Measurements from ENCODE around the gene CCDC60.

CCDC60 gene

GRCh38 chr12:119565404-119565803 lies 230.9 kb downstream of the CCDC60 start:
- Mint-ChIP-seq H3K27ac (no peak overlapping the region), H3K27me3 (peaks cover 23 to 32% of the 10 kb centered on the region in 2 donors), H3K4me3 (no peak overlapping the region), H3K4me1 (ENCODE audit: low read depth in 2 of 2) (no peaks in the 10 kb centered on the region), H3K36me3 (ENCODE audit: insufficient read depth) (no peaks in the 10 kb centered on the region), H3K9me3 (no peaks in the 10 kb centered on the region)
- no peak for ATAC-seq (replicated peaks)
- no peak for DNase-seq

GRCh38 chr12:119570771-119571170 lies 236.2 kb downstream of the CCDC60 start:
- Mint-ChIP-seq H3K9me3 (no peaks in the 10 kb centered on the region), H3K4me3 (no peak overlapping the region), H3K27me3 (peaks cover 27 to 40% of the 10 kb centered on the region in 2 donors), H3K4me1 (ENCODE audit: low read depth in 2 of 2) (no peaks in the 10 kb centered on the region), H3K27ac (no peak overlapping the region), H3K36me3 (ENCODE audit: insufficient read depth) (no peaks in the 10 kb centered on the region)
- ATAC-seq (replicated peaks), result no peak
- DNase-seq, result no peak

- Mint-ChIP-seq H3K4me1 (ENCODE audit: low read depth in 2 of 2) (no peaks in the 10 kb centered on the region), H3K27ac (no peak overlapping the region), H3K36me3 (ENCODE audit: insufficient read depth) (no peaks in the 10 kb centered on the region), H3K27me3 (peaks cover 35 to 49% of the 10 kb centered on the region in 2 donors), H3K4me3 (no peak overlapping the region), H3K9me3 (no peaks in the 10 kb centered on the region)
- ATAC-seq (replicated peaks) (no peak), DNase-seq (no peak)
These were observed 238.6 kb downstream of the CCDC60 start for GRCh38 chr12:119573086-119573485.

- Mint-ChIP-seq H3K27ac (no peak overlapping the region), H3K36me3 (ENCODE audit: insufficient read depth) (no peaks in the 10 kb centered on the region), H3K27me3 (peaks cover 37 to 53% of the 10 kb centered on the region in 2 donors), H3K9me3 (no peaks in the 10 kb centered on the region), H3K4me1 (ENCODE audit: low read depth in 2 of 2) (no peaks in the 10 kb centered on the region), H3K4me3 (no peak overlapping the region)
- ATAC-seq (replicated peaks) (no peak), DNase-seq (no peak)
These were observed 239.7 kb downstream of the CCDC60 start for GRCh38 chr12:119574255-119574654.

GRCh38 chr12:119576118-119576810 lies 241.7 kb downstream of the CCDC60 start:
- Mint-ChIP-seq H3K27me3 (peaks cover 37 to 44% of the 10 kb centered on the region in 2 donors), H3K4me3 (no peak overlapping the region), H3K27ac (no peak overlapping the region), H3K36me3 (ENCODE audit: insufficient read depth) (no peaks in the 10 kb centered on the region), H3K9me3 (no peaks in the 10 kb centered on the region), H3K4me1 (ENCODE audit: low read depth in 2 of 2) (no peaks in the 10 kb centered on the region)
- ATAC-seq (replicated peaks) (no peak), DNase-seq (no peak)

GRCh38 chr12:119576915-119577314 lies 242.4 kb downstream of the CCDC60 start:
- Mint-ChIP-seq H3K4me3 (no peak overlapping the region), H3K27me3 (peaks cover 37 to 44% of the 10 kb centered on the region in 2 donors), H3K27ac (no peak overlapping the region), H3K4me1 (ENCODE audit: low read depth in 2 of 2) (no peaks in the 10 kb centered on the region), H3K9me3 (no peaks in the 10 kb centered on the region), H3K36me3 (ENCODE audit: insufficient read depth) (no peaks in the 10 kb centered on the region)
- DNase-seq (no peak), ATAC-seq (replicated peaks) (no peak)

- no peak overlapping the region for H3K27ac Mint-ChIP-seq
- no peak for ATAC-seq (replicated peaks)
- no peaks in the 10 kb centered on the region for H3K9me3 Mint-ChIP-seq
- H3K36me3 Mint-ChIP-seq (ENCODE audit: insufficient read depth), result no peaks in the 10 kb centered on the region
- no peak for DNase-seq
- no peaks in the 10 kb centered on the region for H3K4me1 Mint-ChIP-seq (ENCODE audit: low read depth in 2 of 2)
- H3K27me3 Mint-ChIP-seq, result peaks cover 31 to 35% of the 10 kb centered on the region in 2 donors
- H3K4me3 Mint-ChIP-seq, result no peak overlapping the region
These were observed 243.6 kb downstream of the CCDC60 start for GRCh38 chr12:119578112-119578511.

- Mint-ChIP-seq H3K4me3 (no peak overlapping the region), H3K27ac (no peak overlapping the region), H3K4me1 (ENCODE audit: low read depth in 2 of 2) (peaks cover 1 to 3% of the 10 kb centered on the region in 2 donors), H3K36me3 (ENCODE audit: insufficient read depth) (peaks cover under 1% of the 10 kb centered on the region), H3K9me3 (no peaks in the 10 kb centered on the region), H3K27me3 (peaks cover 60 to 82% of the 10 kb centered on the region in 2 donors)
- no peak for ATAC-seq (replicated peaks)
- DNase-seq, result no peak
These were observed 254.6 kb downstream of the CCDC60 start for GRCh38 chr12:119589097-119589496.

- ATAC-seq (replicated peaks), result no peak
- no peak for DNase-seq
- H3K9me3 Mint-ChIP-seq, result no peaks in the 10 kb centered on the region
- H3K27me3 Mint-ChIP-seq, result peaks cover 62 to 82% of the 10 kb centered on the region in 2 donors
- no peak overlapping the region for H3K27ac Mint-ChIP-seq
- peaks cover 3% of the 10 kb centered on the region for H3K36me3 Mint-ChIP-seq (ENCODE audit: insufficient read depth)
- H3K4me1 Mint-ChIP-seq (ENCODE audit: low read depth in 2 of 2), result peaks cover 6 to 8% of the 10 kb centered on the region in 2 donors
- H3K4me3 Mint-ChIP-seq, result no peak overlapping the region
These were observed 255.1 kb downstream of the CCDC60 start for GRCh38 chr12:119589634-119590033.
